Heart right ventricle (tissue), 16 donors: ENCODE measurements around the gene CGNL1. TPM values are rescaled to one million over a fixed set of nuclear protein-coding genes. Genes with fewer than 3 reads are reported as not detected.

ENCODE experiments used
- ATAC-seq, 8 donors: fragments of 200-7000 bp; cut with Tn5 transposase; one replicate each; pipeline ENCODE4 v1.9.1; 2020; ENCODE audit warnings: mild to moderate bottlenecking in 8 of 8, moderate library complexity in 8 of 8, moderate number of reproducible peaks in 1 of 8
- DNase-seq, 2 donors: peaks; one replicate each; pipeline ENCODE4 v3.0.0-alpha.2; 2020
- H3K27ac ChIP-seq, 10 donors: fragments of 200-600 bp; sonication (generic) in 2 of 10; one replicate each; pipeline versions ENCODE4 v1.5.0 to v1.8.0; 2020 to 2022; ENCODE audit warnings: mild to moderate bottlenecking in 3 of 10
- H3K27me3 ChIP-seq, 7 donors: fragments of 200-600 bp; one replicate each; pipeline ENCODE4 v1.8.0; 2021 to 2022; ENCODE audit warnings: mild to moderate bottlenecking in 2 of 7
- H3K36me3 ChIP-seq, 9 donors: fragments of 200-600 bp; sonication (generic) in 1 of 9; one replicate each; pipeline versions ENCODE4 v1.5.0 to v1.8.0; 2020 to 2022; ENCODE audit warnings: mild to moderate bottlenecking in 2 of 9
- H3K4me1 ChIP-seq, 9 donors: fragments of 200-600 bp; sonication (generic) in 1 of 9; one replicate each; pipeline versions ENCODE4 v1.5.0 to v1.8.0; 2020 to 2022; ENCODE audit warnings: mild to moderate bottlenecking in 4 of 9
- H3K4me3 ChIP-seq, 10 donors: fragments of 200-600 bp; sonication (generic) in 2 of 10; one replicate each; pipeline versions ENCODE4 v1.5.0 to v1.8.0; 2020 to 2022; ENCODE audit warnings: mild to moderate bottlenecking in 7 of 10, moderate library complexity in 2 of 10
- H3K9me3 ChIP-seq, 11 donors: fragments of 200-600 bp in 10 of 11; sonication (generic) in 2 of 11; one replicate each; pipeline versions ENCODE4 v1.5.0 to v1.8.0; 2013 to 2022; ENCODE audit warnings: mild to moderate bottlenecking in 2 of 11, control low read depth in 1 of 11, moderate library complexity in 1 of 11
- WGBS, 2 donors: extraction: QIAGEN DNeasy Blood & Tissue Kit; methylation state at CpG; one replicate each; pipeline ENCODE4 v1.1.7; 2013; ENCODE audit warnings: inconsistent platforms in 1 of 2; 5-methylcytosine and 5-hydroxymethylcytosine counted together
- intact Hi-C, 10 donors: fragments of 100-400 bp; cut with DNase I; formaldehyde crosslinking; loops; one replicate each; pipeline versions ENCODE4 v1.11.1 to v1.14.2; 2022
- polyA plus RNA-seq, 2 donors: library from polyadenylated mRNA; stranded (reverse); fragments of 200-250 nt; gene quantifications; one replicate each; pipeline ENCODE4 v1.2.3, GENCODE V29; 2013
- total RNA-seq, 10 donors: library from RNA; stranded (reverse); fragmentation: NEBNext Ultra II Directional in 3 of 10; extraction: Animal tissue kit (Norgen Biotek cat#: 25700) in 3 of 10; gene quantifications; one replicate each; pipeline versions ENCODE4 v1.2.1 to v1.2.4, GENCODE V29; 2021 to 2023
- TF ChIP-seq, protein P1 (sequence below), 9 donors: fragments of 200-600 bp; sonication (generic) in 2 of 9; IDR thresholded peaks; one replicate each; pipeline versions ENCODE4 v1.5.0 to v1.8.0; 2021 to 2022; ENCODE audit warnings: antibody characterized with exemption in 9 of 9, mild to moderate bottlenecking in 5 of 9, moderate library complexity in 1 of 9
- donor health status: Arrhythmogenic right ventricular cardiomyopathy.
- donor health status: ischemic (EF 13 %, LVEDD 7.1; RV severe dilation, severe dysfunction).
- donor health status: healthy with polysubstance abuse.
- donor health status: DM: no; HTN: yes; CAD: no.
- donor health status: DM: no; HTN: no; CAD: no.
- donor health status: ischemic (EF 25% LVEDD 6.9; RV normal size, moderate dysfunction).
- donor health status: ischemic (EF 25% LVEDD 5.7; RV mildly dilated, moderate dysfunction).
- donor health status: healthy.
- donor health status: DM: yes; HTN: yes; CAD: no.
- donor health status: Ischemic cardiomyopathy.
- donor health status: ischemic (EF 35%, LVEDD 5.7; RV mildly dilated, moderate dysfunction).
- donor health status: nonischemic (EF 11% LVEDD 7.7; RV severe dilation, severe dysfunction).
- donor health status: DM: yes; HTN: yes; CAD: no.
- donor health status: PGD.
- donor health status: ischemic (EF 29% LVEDD 5.4; RV normal size, mild dysfunction).
- donor health status: nonischemic (EF 23%, LVEDD 6.1; RV moderate dilation, normal function).

The CGNL1 gene
- total and polyA plus RNA-seq, 12 donors: 2.7 to 42.9 (median 33.7) TPM

DNA sequence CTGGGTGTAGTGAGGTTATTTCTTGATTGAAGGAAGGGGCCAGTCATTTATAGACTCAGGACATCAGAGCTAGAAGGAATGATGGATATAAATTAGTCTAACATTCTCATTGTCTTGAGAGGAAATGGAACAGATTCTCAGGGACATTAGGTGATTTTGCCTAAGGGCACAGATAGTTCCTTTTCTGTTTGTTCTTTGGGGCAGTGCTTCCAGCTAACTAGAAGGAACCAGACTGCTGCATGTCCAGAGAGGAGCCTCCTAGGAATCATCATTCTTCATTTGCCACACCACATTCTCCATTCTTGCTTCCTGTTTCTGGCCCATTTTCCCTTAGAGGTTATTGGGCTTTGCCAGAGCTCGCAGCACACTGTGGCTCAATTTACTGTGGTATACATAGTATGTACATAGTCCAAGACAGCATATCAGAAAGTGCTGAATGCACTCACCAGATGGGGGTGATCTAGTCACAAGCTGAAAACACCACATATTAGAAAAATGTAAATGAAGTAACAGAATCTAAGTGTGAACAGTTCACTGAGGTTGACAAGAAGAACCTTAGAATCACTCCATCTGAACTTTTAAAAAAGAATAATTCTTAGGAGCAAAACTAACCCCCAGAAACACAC, 152.7 kb downstream of the CGNL1 start:
- Histone ChIP-seq H3K36me3 (peaks cover 0 to 9% (median 0%) of the 10 kb centered on the region in 9 donors), H3K4me1 (peaks cover 3 to 32% (median 10%) of the 10 kb centered on the region in 9 donors), H3K4me3 (no peak overlapping the region), H3K27me3 (no peaks in the 10 kb centered on the region), H3K27ac (no peak overlapping the region), H3K9me3 (no peaks in the 10 kb centered on the region)
- DNase-seq (no peak), ATAC-seq (no peak)
- TF ChIP-seq, protein P1, sequence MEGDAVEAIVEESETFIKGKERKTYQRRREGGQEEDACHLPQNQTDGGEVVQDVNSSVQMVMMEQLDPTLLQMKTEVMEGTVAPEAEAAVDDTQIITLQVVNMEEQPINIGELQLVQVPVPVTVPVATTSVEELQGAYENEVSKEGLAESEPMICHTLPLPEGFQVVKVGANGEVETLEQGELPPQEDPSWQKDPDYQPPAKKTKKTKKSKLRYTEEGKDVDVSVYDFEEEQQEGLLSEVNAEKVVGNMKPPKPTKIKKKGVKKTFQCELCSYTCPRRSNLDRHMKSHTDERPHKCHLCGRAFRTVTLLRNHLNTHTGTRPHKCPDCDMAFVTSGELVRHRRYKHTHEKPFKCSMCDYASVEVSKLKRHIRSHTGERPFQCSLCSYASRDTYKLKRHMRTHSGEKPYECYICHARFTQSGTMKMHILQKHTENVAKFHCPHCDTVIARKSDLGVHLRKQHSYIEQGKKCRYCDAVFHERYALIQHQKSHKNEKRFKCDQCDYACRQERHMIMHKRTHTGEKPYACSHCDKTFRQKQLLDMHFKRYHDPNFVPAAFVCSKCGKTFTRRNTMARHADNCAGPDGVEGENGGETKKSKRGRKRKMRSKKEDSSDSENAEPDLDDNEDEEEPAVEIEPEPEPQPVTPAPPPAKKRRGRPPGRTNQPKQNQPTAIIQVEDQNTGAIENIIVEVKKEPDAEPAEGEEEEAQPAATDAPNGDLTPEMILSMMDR (IDR thresholded peaks at IDR 0.05): no peak
- intact Hi-C loops: loop anchor here (2.0 to 10.0 kb wide), 5 partner anchors 188 to 1034 kb away; no protein-coding TSS in a partner anchor
- 90 to 100% methylated on average over 1 of the region's 1 CpG for WGBS, 2 donors

DNA sequence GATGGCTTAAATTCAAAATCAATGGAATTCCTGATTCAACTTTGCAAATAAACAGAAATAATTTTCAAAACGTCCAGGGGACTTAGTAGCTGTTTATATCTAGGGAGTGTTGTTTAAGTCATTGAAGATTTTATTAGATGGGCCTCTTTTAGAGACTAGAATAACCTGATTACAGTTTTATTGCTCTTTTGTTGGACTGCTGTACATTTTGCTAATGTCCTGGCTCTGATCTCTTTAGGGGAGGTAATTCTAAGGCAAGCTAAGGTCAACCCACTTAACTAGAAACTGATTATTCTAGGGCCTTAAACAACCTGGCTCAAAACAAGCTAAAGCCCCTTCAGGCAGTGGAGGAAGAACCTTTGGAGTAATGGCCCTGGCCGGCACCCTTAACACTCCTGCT, 153.4 kb downstream of the CGNL1 start:
- H3K4me3 ChIP-seq: no peak overlapping the region
- H3K4me1 ChIP-seq: peaks cover 3 to 39% (median 16%) of the 10 kb centered on the region in 9 donors
- TF ChIP-seq, protein P1 (IDR thresholded peaks at IDR 0.05): no peak
- ATAC-seq (no peak), DNase-seq (no peak)
- H3K36me3 ChIP-seq: peaks cover 0 to 9% (median 0%) of the 10 kb centered on the region in 9 donors
- H3K9me3 ChIP-seq: no peaks in the 10 kb centered on the region
- intact Hi-C loops: loop anchor here (2.0 to 10.0 kb wide), 5 partner anchors 189 to 1035 kb away; no protein-coding TSS in a partner anchor
- no peaks in the 10 kb centered on the region for H3K27me3 ChIP-seq
- 57 to 61% methylated on average over 2 of the region's 2 CpGs for WGBS, 2 donors
- H3K27ac ChIP-seq: no peak overlapping the region

DNA sequence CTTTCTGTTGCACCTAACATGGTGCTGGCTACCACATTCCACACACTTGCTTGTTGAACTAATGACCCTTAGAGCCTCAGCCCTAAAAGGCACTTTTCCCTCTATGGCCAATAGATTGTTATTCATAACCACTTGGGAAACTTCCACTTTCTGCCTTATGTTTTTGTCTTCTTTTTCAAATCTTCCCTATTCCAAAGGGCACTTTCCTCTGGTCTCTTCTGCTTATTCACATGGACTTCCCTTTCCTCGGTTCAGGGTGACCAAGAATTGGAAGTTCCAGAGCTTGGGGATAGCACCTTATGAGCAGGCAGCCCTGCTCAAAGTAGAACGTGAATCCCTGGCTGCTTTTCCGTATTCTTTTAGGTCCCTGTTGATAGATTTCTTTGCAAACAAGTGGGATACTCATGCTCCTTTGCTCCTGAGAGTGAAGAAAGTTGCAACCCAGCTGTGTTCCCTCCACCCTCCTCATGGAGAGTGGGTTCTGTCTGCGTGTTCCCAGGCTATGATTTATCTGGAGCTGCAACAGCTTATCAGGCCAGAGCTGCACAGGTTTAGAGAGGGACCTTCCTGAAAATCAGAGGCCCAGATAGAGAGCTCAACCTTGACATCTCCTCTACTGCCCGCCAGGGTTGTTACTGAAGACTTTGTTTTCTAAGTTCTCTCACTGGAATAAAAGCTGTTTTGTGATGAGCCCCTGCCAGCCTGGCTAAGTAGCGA, 156.6 kb downstream of the CGNL1 start:
- Histone ChIP-seq H3K27me3 (no peaks in the 10 kb centered on the region), H3K4me1 (peaks cover 4 to 40% (median 26%) of the 10 kb centered on the region in 9 donors), H3K36me3 (peaks cover 0 to 9% (median 0%) of the 10 kb centered on the region in 9 donors), H3K27ac (peak overlapping the region in 2 of 10 donors; percentile 49 to 58), H3K9me3 (no peaks in the 10 kb centered on the region), H3K4me3 (no peak overlapping the region)
- intact Hi-C loops: loop anchor here in 1 of 10 donors (10.0 kb wide), 1 partner anchor 388 kb away; no protein-coding TSS in a partner anchor
- WGBS, 2 donors: 67 to 76% methylated on average over 6 of the region's 6 CpGs
- ATAC-seq: peak in 1 of 8 donors; percentile 15
- DNase-seq: no peak
- TF ChIP-seq, protein P1 (IDR thresholded peaks at IDR 0.05): no peak

DNA sequence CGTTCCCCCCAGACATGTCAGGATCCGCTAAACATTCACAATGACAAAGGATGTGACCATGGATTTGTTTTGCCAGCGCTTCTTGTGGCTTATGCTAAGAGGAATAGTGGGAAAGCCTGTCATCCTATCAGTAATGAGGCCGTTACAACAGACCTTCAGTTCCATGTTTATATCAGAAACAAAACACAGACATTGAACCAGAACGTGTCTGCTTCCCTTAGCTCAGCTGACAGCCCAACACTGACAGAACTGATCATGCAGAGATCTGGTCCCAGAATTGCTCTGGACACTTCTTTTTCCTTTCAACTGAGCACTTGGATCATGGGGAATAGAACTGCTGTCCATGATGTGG, 157.1 kb downstream of the CGNL1 start:
- no peaks in the 10 kb centered on the region for H3K27me3 ChIP-seq
- no peaks in the 10 kb centered on the region for H3K9me3 ChIP-seq
- 60 to 64% methylated on average over 5 of the region's 5 CpGs for WGBS, 2 donors
- peaks cover 4 to 40% (median 26%) of the 10 kb centered on the region in 9 donors for H3K4me1 ChIP-seq
- H3K36me3 ChIP-seq: peaks cover 0 to 8% (median 0%) of the 10 kb centered on the region in 9 donors
- H3K27ac ChIP-seq: peak overlapping the region in 5 of 10 donors; percentile 18 to 58 (median 49)
- TF ChIP-seq, protein P1 (IDR thresholded peaks at IDR 0.05): no peak
- H3K4me3 ChIP-seq: no peak overlapping the region
- intact Hi-C loops: loop anchor here in 1 of 10 donors (10.0 kb wide), 1 partner anchor 389 kb away; no protein-coding TSS in a partner anchor
- ATAC-seq: peak in 1 of 8 donors; percentile 8
- DNase-seq: no peak
